Measurements from ENCODE around the gene ASPA.

Gene ASPA

DNA sequence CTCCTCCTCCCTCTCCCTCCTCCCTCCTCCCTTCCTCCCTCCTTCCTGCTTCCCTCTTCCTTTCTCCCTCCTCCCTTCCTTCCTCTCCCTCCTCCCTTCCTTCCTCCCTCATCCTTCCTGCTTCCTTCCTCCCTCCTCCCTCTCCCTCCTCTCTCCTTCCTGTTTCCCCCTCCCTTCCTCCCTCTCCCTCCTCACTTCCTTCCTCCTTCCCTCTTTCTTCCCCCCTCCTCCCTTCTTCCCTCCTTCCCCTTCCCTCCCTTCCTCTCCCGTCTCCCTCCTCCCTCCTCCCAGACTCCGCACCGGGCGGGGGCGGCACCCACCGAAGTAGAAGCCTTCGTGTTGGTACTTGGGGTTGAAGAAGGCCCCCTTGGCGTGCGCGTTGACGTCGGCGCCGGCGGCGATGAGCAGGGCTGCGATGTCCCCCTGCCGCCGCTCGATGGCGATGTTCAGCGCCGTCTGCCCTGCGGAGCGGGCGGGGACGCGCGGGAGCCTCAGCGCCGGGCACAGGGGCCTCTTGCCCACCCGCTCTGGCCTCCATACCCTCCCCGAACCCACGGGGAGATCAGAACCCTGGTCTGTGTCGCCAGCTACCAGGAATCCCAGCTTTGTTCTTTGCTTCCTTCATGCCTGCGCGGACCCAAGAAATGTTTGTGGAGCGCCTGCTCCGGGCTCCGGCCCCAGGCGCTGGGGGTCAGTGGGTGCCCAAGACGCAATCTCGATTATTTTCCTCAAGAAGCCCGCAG lies 59.6 kb downstream of the ASPA start:
- peak; percentile 48 for DNase-seq

DNA sequence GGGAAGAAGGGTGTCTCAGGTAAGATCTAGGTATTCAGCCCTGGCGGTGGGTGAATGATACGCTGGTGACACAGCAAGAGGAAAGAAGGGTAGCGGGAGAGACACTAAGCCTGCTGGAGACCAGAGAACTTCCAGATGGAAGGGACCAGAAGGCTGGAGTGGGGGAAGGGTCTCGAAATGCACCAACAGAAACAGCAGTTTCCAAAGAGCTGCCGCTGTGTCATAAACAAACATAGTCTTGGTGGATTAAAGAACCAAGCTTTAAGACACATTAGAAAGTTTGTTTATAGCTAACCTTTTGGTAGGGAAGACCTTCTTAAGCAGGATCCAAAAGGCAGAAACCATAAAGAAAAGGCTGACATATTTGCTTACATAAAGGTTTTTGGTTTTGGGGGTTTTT lies 60.9 kb downstream of the ASPA start:
- DNase-seq: no peak

DNA sequence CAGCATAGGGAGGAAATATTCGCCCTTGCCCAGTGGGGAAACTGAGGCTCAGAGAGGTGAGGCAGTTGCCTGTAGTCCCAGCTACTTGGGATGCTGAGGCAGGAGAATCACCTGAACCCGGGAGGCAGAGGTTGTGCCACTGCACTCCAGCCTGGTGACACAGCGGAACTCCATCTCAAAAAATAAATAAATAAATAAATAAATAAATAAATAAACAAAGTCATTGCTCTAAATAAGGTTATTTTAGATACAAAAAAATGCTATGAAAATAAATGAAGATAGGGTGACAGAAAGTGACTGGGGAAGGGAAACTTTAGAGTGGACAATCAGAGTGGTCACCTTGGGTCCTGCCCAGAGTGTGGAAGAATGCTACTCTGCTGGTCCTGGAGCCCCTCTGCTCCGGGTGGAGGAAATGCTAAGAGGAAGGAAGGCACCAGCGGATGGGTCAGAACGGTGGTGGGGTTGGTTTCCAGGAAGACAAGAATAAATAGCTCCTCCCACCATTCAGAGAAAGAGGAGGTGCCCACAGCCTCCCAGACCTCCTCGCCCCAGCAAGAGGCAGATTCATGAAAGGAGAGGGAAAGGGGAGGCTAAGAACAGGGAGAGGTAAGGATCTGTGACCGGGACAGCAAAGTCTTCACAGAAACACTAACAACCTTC lies 64.2 kb downstream of the ASPA start:
- DNase-seq: no peak

DNA sequence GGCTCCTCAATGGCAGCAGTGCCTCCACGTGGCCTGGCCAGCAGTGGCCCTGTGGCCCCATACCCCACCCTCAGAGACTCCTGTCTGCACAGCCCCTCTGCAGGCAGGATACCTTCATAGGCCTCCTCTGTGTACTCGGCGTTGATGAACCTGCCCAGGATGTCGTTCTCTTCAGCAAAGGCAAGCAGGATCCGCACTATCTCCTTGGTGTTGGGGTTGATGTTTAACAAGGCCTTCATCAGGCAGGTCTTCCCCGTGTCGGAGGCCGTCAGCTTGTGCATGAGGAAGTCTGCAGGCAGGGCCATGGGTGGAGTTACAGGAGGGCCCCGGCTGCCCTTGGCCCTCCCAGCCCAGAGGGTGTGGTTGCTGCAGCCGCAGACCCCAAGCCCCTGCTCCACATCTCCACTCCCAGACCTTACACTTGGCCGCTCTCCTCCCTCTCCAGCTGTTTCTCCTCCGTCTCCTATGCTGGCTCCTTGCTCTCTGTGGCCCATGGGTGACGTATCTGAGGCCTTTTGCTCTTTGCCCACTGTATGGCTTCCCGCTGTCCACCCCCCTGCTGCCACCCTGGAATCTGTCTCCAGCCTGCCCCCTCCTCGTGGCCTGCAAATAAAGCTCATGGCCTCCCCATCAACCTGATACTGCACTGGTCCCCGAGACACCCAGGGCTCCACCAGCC lies 66.8 kb downstream of the ASPA start:
- DNase-seq: no peak

DNA sequence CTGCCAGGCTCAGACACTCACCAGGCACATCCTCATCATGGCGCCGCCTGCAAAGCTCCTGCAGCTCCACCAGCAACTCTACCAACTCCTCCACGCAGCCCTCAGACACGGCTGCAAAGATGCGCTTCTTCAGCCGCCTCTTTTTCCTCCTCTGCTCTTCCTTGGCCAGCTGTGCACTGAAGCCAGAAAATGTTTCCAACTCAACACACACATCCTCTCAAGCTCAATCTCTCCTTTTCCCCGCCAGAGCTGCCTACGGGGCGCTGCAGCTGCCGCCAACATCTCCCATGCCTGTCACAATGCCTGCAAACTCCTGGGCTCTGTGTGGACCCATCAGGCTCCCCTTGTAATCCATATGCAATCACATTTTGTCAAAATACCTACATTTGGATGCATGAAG lies 67.7 kb downstream of the ASPA start:
- DNase-seq: no peak

DNA sequence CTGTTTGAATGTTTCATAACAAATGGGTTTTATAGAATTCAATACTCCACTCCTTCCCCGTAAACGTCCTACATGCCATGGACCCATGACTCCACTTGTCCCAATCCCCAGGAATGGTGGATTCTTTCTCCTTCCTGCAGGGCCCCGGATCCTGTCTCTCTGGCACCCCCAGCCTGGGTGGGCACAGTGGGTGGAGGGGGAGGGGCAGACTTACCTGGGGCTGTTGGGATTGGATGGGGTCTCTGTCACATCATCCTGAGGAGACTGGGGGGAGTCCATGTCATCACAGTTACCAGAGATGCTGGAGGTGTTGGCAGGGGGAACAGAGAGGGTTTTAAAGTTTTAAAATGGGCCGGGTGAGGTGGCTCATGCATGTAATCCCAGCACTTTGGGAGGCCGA lies 68.6 kb downstream of the ASPA start:
- DNase-seq: no peak

DNA sequence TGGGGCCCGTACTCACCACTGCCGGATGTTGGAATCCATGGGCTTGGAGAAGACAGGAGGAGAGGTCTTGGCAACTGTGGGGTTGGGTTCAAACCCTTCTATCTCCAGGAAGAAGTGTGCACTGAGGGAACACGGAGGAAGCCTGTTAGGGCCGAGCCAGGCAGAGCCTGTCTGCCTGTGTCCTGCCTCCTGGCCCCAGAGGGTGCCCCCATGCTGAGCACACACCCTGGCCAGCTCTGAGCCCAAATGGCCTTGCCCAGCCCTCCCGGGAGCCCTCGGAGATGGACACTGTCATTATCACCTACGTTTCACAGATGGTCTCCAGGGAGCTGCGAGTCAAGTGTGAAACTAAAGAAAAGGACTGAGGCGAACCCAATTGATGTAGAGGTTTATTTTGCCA lies 69.4 kb downstream of the ASPA start:
- DNase-seq: no peak

DNA sequence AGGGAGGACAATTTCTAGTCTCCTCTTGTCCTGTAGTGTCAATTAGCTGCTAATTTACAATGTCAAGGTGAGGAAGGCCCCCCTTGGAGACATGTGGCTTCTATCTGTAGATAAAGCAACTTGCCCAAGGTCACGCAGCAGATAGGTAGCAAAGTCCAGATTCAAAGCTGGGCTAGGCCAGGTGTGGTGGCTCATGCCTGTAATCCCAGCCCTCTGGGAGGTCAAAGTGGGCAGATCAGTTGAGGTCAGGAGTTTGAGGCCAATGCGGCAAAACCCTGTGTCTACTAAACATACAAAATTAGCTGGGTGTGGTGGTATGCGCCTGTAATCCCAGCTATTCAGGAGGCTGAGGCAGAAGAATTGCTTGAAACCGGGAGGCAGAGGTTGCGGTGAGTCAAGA lies 70.7 kb downstream of the ASPA start:
- DNase-seq: no peak

DNA sequence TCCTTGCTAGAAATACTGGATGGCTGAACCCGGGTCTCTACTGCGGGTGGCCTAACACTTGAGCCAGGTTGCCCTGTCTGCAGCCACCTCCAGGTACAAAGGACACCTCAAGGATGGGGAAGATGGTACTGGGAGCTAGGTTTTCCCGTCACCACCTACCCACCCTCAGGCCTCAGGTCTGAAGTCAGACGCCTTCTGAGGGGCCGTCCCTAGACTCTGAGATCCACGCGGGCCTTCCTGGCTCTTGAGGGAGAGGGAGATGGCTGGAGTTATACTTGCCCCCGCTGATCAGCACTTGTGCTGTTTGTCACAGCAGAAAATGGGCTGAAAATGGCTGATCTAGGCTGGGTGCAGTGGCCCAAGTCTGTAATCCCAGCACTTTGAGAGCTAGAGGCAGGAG lies 71.2 kb downstream of the ASPA start:
- no peak for DNase-seq

DNA sequence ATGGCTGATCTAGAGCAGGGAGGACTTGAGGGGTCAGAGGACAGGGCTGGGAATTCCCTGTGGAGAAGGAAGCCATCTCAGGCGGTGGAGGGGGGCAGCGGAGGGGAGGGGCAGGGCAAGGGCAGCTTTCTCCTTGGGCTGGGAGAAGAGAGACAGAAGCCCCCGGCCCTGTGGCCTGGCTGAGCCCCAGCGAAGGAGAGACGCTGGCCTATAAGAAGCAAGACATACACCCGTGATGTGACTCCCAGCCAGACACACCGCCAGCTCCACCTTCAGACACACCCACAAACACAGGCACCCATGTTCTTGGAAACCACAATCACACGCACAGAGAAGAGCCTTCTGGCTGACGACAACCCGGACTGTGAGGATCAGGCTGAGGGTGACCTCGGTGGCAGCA lies 71.8 kb downstream of the ASPA start:
- no peak for DNase-seq

DNA sequence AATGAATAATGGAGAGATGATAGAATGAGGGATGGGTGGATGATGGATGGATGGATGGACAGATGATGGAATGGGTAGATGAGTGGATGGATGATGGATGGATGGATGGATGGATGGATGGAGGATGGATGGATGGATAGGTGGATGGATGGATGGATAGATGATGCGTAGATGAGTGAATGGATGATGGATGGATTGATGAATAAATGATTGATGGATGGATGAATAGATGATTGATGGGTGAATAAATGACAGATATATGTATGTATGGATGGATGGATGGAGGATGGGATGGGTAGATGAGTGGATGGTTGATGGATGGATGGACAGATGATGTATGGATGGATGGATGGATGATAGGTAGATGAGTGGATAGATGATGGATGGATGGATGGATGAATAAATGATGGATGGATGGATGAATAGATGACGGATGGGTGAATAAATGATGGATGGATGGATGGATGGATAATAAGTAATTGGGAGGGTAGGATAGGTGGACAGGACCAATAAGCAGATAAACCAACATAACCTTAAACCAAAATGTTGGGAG lies 73.9 kb downstream of the ASPA start:
- no peak for DNase-seq

DNA sequence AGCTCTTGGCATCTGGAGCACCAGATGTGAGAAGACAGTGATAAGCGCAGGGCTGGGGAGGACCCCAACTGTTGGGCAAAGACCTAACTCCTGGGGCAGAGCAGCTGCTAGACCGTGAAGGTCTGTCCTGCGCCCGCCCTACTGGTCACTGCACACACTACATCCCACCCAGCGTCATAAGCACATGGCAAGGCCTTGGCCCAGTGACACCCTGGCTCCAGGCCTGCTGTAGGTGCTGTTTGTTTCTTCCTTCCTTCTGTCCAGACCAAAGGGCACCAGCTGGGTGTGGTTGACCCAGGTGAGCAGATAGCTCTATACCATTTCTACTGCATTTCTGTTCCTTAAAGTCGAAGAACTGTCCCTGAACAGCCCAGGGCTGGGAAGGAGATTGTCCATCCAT lies 75.4 kb downstream of the ASPA start:
- no peak for DNase-seq

DNA sequence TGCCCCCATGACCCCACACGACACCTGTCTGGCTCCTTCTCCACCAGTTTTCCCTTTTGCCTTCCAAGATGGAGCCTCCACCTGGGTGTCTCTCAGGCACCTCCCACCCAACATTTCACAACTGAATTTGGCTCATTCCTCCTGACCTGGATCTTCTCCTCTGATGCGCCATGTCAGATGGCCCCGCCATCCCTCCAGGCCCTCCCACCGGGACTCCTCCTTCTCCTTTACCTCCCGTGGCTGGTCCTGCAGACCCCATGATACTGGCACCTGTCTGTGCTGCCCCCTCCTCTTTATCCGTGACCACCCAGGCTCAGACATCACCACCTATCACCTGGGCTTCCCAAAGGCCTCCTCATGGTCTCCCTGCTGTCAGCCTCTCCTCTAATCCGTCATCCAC lies 77.1 kb downstream of the ASPA start:
- no peak for DNase-seq
